Liver (tissue), 9 donors: ENCODE data around the gene PPM1K. TPM values are rescaled to one million over a fixed set of nuclear protein-coding genes. Genes with fewer than 3 reads are reported as not detected.

Experiments used
- DNase-seq: peaks from one replicate; pipeline ENCODE4 v3.0.0-alpha.2; 2017; ENCODE audit warnings: low spot score
- H3K27ac ChIP-seq, 2 donors: one replicate each; pipeline ENCODE4 v1.7.0; 2013; ENCODE audit warnings: inconsistent platforms in 2 of 2, low read length in 2 of 2, control low read depth in 1 of 2, low read depth in 1 of 2, mild to moderate bottlenecking in 1 of 2
- H3K27me3 ChIP-seq, 4 donors: one replicate each; pipeline versions ENCODE4 v1.6.1 to v1.7.0; 2013; ENCODE audit warnings: low read length in 3 of 4, inconsistent platforms in 1 of 4, mild to moderate bottlenecking in 1 of 4, moderate library complexity in 1 of 4; ENCODE audit not compliant: control insufficient read depth in 4 of 4, insufficient read depth in 4 of 4
- H3K36me3 ChIP-seq, 4 donors: one replicate each; pipeline versions ENCODE4 v1.6.1 to v1.7.0; 2013; ENCODE audit warnings: low read length in 3 of 4, mild to moderate bottlenecking in 3 of 4, low read depth in 1 of 4, moderate library complexity in 1 of 4; ENCODE audit not compliant: control insufficient read depth in 4 of 4, insufficient read depth in 3 of 4
- H3K4me1 ChIP-seq, 4 donors: one replicate each; pipeline versions ENCODE4 v1.6.1 to v1.7.0; 2013; ENCODE audit warnings: low read length in 3 of 4, mild to moderate bottlenecking in 3 of 4, moderate library complexity in 1 of 4; ENCODE audit not compliant: control insufficient read depth in 4 of 4, insufficient read depth in 4 of 4
- H3K4me3 ChIP-seq, 3 donors: one replicate each; pipeline versions ENCODE4 v1.6.1 to v1.7.0; 2013; ENCODE audit warnings: low read length in 3 of 3, control low read depth in 1 of 3, low read depth in 1 of 3, mild to moderate bottlenecking in 1 of 3
- H3K9ac ChIP-seq, 2 donors: one replicate each; pipeline ENCODE4 v1.7.0; 2013; ENCODE audit warnings: low read length in 2 of 2, mild to moderate bottlenecking in 2 of 2, moderate library complexity in 2 of 2, control low read depth in 1 of 2, low read depth in 1 of 2
- H3K9me3 ChIP-seq, 4 donors: one replicate each; pipeline versions ENCODE4 v1.6.1 to v1.7.0; 2013; ENCODE audit warnings: low read length in 3 of 4; ENCODE audit not compliant: control insufficient read depth in 4 of 4
- ATF3 ChIP-seq: IDR thresholded peaks from 2 replicates; pipeline ENCODE4 v1.6.1; 2016; ENCODE audit warnings: antibody characterized with exemption
- CTCF ChIP-seq: fragments of 150-350 bp; IDR thresholded peaks from 2 replicates; pipeline ENCODE4 v1.5.1; 2017; ENCODE audit warnings: improper control_type of control experiment, low read depth, low read length; ENCODE audit not compliant: missing input control
- EGR1 ChIP-seq, 2 donors: IDR thresholded peaks; 2 replicates each; pipeline ENCODE4 v1.6.1; 2016 to 2018; ENCODE audit warnings: antibody characterized with exemption in 2 of 2, low read depth in 2 of 2
- FOXA1 ChIP-seq: IDR thresholded peaks from 2 replicates; pipeline ENCODE4 v1.6.1; 2016; ENCODE audit warnings: antibody characterized with exemption
- FOXA2 ChIP-seq: IDR thresholded peaks from 2 replicates; pipeline ENCODE4 v1.6.1; 2016; ENCODE audit warnings: antibody characterized with exemption
- GABPA ChIP-seq, 2 donors: IDR thresholded peaks in 1 of 2; conservative IDR thresholded peaks in 1 of 2; 2 replicates each; pipeline ENCODE4 v1.6.1; 2016; ENCODE audit warnings: antibody characterized with exemption in 2 of 2, mild to moderate bottlenecking in 1 of 2, moderate library complexity in 1 of 2
- HNF4A ChIP-seq, 2 donors: conservative IDR thresholded peaks; 2 replicates each; pipeline ENCODE4 v1.6.1; 2016; ENCODE audit warnings: antibody characterized with exemption in 2 of 2, mild to moderate bottlenecking in 2 of 2
- HNF4G ChIP-seq: IDR thresholded peaks from 2 replicates; pipeline ENCODE4 v1.6.1; 2016; ENCODE audit warnings: antibody characterized with exemption
- JUND ChIP-seq, 2 donors: IDR thresholded peaks; 2 replicates each; pipeline ENCODE4 v1.6.1; 2016; ENCODE audit warnings: antibody characterized with exemption in 2 of 2
- MAX ChIP-seq: IDR thresholded peaks from 2 replicates; pipeline ENCODE4 v1.6.1; 2016; ENCODE audit warnings: antibody characterized with exemption
- NR2F2 ChIP-seq: IDR thresholded peaks from 2 replicates; pipeline ENCODE4 v1.6.1; 2016; ENCODE audit warnings: antibody characterized with exemption
- RAD21 ChIP-seq, 2 donors: IDR thresholded peaks; 2 replicates each; pipeline ENCODE4 v1.6.1; 2016; ENCODE audit warnings: antibody characterized with exemption in 2 of 2, mild to moderate bottlenecking in 2 of 2
- REST ChIP-seq: IDR thresholded peaks from 2 replicates; pipeline ENCODE4 v1.6.1; 2016; ENCODE audit warnings: antibody characterized with exemption, mild to moderate bottlenecking
- RXRA ChIP-seq, 2 donors: IDR thresholded peaks; 2 replicates each; pipeline ENCODE4 v1.6.1; 2017 to 2018; ENCODE audit warnings: antibody characterized with exemption in 2 of 2, mild to moderate bottlenecking in 1 of 2
- SP1 ChIP-seq: IDR thresholded peaks from 2 replicates; pipeline ENCODE4 v1.6.1; 2018; ENCODE audit warnings: antibody characterized with exemption, mild to moderate bottlenecking
- TAF1 ChIP-seq: conservative IDR thresholded peaks from 2 replicates; pipeline ENCODE4 v1.6.1; 2016; ENCODE audit warnings: antibody characterized with exemption, mild to moderate bottlenecking
- YY1 ChIP-seq: IDR thresholded peaks from 2 replicates; pipeline ENCODE4 v1.6.1; 2016; ENCODE audit warnings: antibody characterized with exemption, mild to moderate bottlenecking
- ZBTB33 ChIP-seq: IDR thresholded peaks from 2 replicates; pipeline ENCODE4 v1.6.1; 2016; ENCODE audit warnings: antibody characterized with exemption
- WGBS: extraction: QIAGEN DNeasy Blood & Tissue Kit; methylation state at CpG from one replicate; pipeline ENCODE4 v1.1.7; 2013; 5-methylcytosine and 5-hydroxymethylcytosine counted together
- polyA plus RNA-seq, 2 donors: library from polyadenylated mRNA; stranded (reverse) in 1 of 2; unstranded in 1 of 2; fragments of 200-250 nt in 1 of 2; fragments of >200 nt in 1 of 2; fragmentation: Nextera tagmentation in 1 of 2; extraction: Ambion mirVana in 1 of 2; gene quantifications; one replicate each; pipeline versions ENCODE4 v1.2.1 to v1.2.3, GENCODE V29; 2013 to 2015
- total RNA-seq, 2 donors: library from RNA; depleted of rRNA; stranded (reverse); fragments of >200 nt; gene quantifications; one replicate each; pipeline ENCODE4 v1.2.3, GENCODE V29; 2014
- donor health status: healthy.
- donor health status: healthy.
- donor health status: healthy.
- donor health status: healthy.
- donor health status: healthy.

Gene PPM1K
- total and polyA plus RNA-seq, 4 donors: 1.3 to 12.7 (median 6.7) TPM

GRCh38 chr4:88308587-88308986, 24.2 kb upstream of the PPM1K start:
- H3K27me3 ChIP-seq: no peaks in the 10 kb centered on the region
- no peaks in the 10 kb centered on the region for H3K9me3 ChIP-seq
- no peak for TF ChIP-seq RAD21 (IDR thresholded peaks at IDR 0.05)
- no peak for TF ChIP-seq HNF4A (conservative IDR thresholded peaks at IDR 0.05)
- TF ChIP-seq FOXA1: no peak
- TF ChIP-seq FOXA2: no peak
- H3K9ac ChIP-seq: no peak overlapping the region
- no peaks in the 10 kb centered on the region for H3K4me1 ChIP-seq
- H3K36me3 ChIP-seq: no peaks in the 10 kb centered on the region
- no peak overlapping the region for H3K27ac ChIP-seq
- WGBS: 41% methylated on average over 1 of the region's 1 CpG
- no peak overlapping the region for H3K4me3 ChIP-seq
- no peak for DNase-seq

- no peaks in the 10 kb centered on the region for H3K4me1 ChIP-seq
- no peak overlapping the region for H3K4me3 ChIP-seq
- 90% methylated on average over 6 of the region's 6 CpGs for WGBS
- DNase-seq: no peak
- no peak for TF ChIP-seq RAD21 (IDR thresholded peaks at IDR 0.05)
- TF ChIP-seq MAX: no peak
- no peak for TF ChIP-seq TAF1
- no peak for TF ChIP-seq ATF3
- no peak for TF ChIP-seq SP1
- no peak for TF ChIP-seq YY1
- TF ChIP-seq ZBTB33: no peak
- TF ChIP-seq FOXA2: no peak
- TF ChIP-seq HNF4A (conservative IDR thresholded peaks at IDR 0.05): no peak
- no peak for TF ChIP-seq CTCF
- no peak for TF ChIP-seq REST
- TF ChIP-seq JUND (IDR thresholded peaks at IDR 0.05): no peak
- TF ChIP-seq HNF4G: no peak
- no peak for TF ChIP-seq RXRA (IDR thresholded peaks at IDR 0.05)
- no peak for TF ChIP-seq NR2F2
- no peak for TF ChIP-seq FOXA1
- no peak for TF ChIP-seq EGR1 (IDR thresholded peaks at IDR 0.05; ENCODE audit: low read depth in 2 of 2)
- no peak for TF ChIP-seq GABPA (IDR thresholded peaks at IDR 0.05 in 1 of 2, conservative IDR thresholded peaks at IDR 0.05 in 1 of 2)
- no peaks in the 10 kb centered on the region for H3K9me3 ChIP-seq
- H3K9ac ChIP-seq: no peak overlapping the region
- no peaks in the 10 kb centered on the region for H3K36me3 ChIP-seq
- no peak overlapping the region for H3K27ac ChIP-seq
- H3K27me3 ChIP-seq: no peaks in the 10 kb centered on the region
Observed at GRCh38 chr4:88297725-88298454, 13.5 kb upstream of the PPM1K start.
